GM23248 (cell line): Measurements from ENCODE around the gene LRBA.

ENCODE experiments used
- EZH2 ChIP-seq: fragments of 200-600 bp; sonication (generic); IDR thresholded peaks from 2 replicates; pipeline ENCODE4 v1.6.1; 2018; ENCODE audit warnings: antibody characterized with exemption, mild to moderate bottlenecking; ENCODE audit not compliant: insufficient read depth, poor library complexity, severe bottlenecking
- EZH2phosphoT487 ChIP-seq: fragments of 200-600 bp; sonication (generic); IDR thresholded peaks from 2 replicates; pipeline ENCODE4 v1.6.1; 2018; ENCODE audit warnings: antibody characterized with exemption, moderate library complexity, mild to moderate bottlenecking, low read depth; ENCODE audit not compliant: insufficient read depth

GRCh38 chr4:150543042-150543441 lies 472.0 kb downstream of the LRBA start:
- TF ChIP-seq EZH2, result no peak
- TF ChIP-seq EZH2phosphoT487, result no peak
